Glutamatergic neuron (in vitro differentiated cells): ENCODE measurements around the gene LRWD1. TPM values are rescaled to one million over a fixed set of nuclear protein-coding genes. Genes with fewer than 3 reads are reported as not detected.
"Not testable (repeated sequence)": the region's sequence is repeated elsewhere in the genome, so short reads cannot be mapped to it uniquely, and the experiment has no call there.

ENCODE experiments used
- DNase-seq: peaks from one replicate; pipeline ENCODE4 v3.0.0; 2022
- H3K27ac Mint-ChIP-seq: one replicate; pipeline ENCODE4 v1.8.0; 2020; ENCODE audit warnings: mild to moderate bottlenecking, mixed read lengths, inconsistent platforms; ENCODE audit not compliant: unreplicated experiment
- H3K27me3 Mint-ChIP-seq: one replicate; pipeline ENCODE4 v1.8.0; 2020; ENCODE audit warnings: mild to moderate bottlenecking, moderate library complexity, mixed read lengths, inconsistent platforms; ENCODE audit not compliant: unreplicated experiment
- H3K36me3 Mint-ChIP-seq: one replicate; pipeline ENCODE4 v1.8.0; 2020; ENCODE audit warnings: mild to moderate bottlenecking, mixed read lengths, inconsistent platforms; ENCODE audit not compliant: unreplicated experiment
- H3K4me1 Mint-ChIP-seq: one replicate; pipeline ENCODE4 v1.8.0; 2020; ENCODE audit warnings: mild to moderate bottlenecking, low read depth, mixed read lengths, inconsistent platforms; ENCODE audit not compliant: unreplicated experiment
- H3K4me3 Mint-ChIP-seq: one replicate; pipeline ENCODE4 v1.8.0; 2020; ENCODE audit warnings: mild to moderate bottlenecking, mixed read lengths, inconsistent platforms; ENCODE audit not compliant: unreplicated experiment
- H3K9me3 Mint-ChIP-seq: one replicate; pipeline ENCODE4 v1.8.0; 2020; ENCODE audit warnings: mild to moderate bottlenecking, moderate library complexity, mixed read lengths, inconsistent platforms; ENCODE audit not compliant: unreplicated experiment
- total RNA-seq: library from RNA; stranded (reverse); fragmentation: NEBNext Ultra II Directional; extraction: Animal tissue kit (Norgen Biotek cat#: 25700); gene quantifications from one replicate; pipeline ENCODE4 v1.2.1, GENCODE V29; 2021; ENCODE audit not compliant: unreplicated experiment

The LRWD1 gene
- total RNA-seq, 1 donor from 2014 or later, result 37.0 TPM

DNA sequence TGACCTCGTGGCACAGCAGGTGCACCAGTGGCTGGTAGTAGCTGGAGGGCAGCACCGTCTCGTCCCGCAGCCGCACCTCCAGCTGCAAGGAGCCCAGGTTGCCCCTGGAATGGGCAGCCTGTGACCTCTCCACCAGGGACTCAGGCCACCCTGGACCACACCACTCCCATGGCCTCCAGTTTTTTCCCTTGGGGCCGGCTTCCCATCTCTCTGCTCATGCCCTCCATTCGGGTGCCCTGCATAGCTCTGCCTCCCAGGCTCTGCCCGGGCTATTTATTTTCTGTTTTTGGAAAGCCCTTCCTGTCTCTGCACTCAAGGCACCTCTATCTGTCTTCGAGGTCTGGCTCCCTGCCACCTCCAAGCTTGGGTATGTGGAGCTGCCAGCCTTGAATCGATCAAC lies 32.1 kb downstream of the LRWD1 start:
- not testable (repeated sequence) for H3K27ac Mint-ChIP-seq, H3K4me3 Mint-ChIP-seq, H3K4me1 Mint-ChIP-seq, H3K9me3 Mint-ChIP-seq, H3K36me3 Mint-ChIP-seq, H3K27me3 Mint-ChIP-seq, DNase-seq

DNA sequence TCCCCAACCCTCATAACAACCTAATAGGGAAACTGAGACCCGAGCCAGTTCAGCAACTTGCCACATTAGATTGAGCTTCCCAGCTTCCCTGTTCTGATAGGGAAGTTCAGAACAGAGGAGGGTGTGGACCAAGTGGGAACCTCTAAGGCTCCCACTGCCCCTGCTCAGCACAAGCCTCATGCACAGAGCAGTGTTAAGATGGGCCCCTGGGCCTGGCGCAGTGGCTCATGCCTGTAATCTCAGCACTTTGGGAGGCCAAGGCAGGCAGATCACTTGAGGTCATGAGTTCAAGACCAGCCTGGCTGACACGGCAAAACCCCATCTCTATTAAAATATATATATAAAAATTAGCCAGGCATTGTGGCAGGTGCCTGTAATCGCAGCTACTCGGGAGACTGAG lies 32.5 kb downstream of the LRWD1 start:
- H3K27me3 Mint-ChIP-seq, H3K4me3 Mint-ChIP-seq, H3K4me1 Mint-ChIP-seq, H3K27ac Mint-ChIP-seq, H3K36me3 Mint-ChIP-seq, H3K9me3 Mint-ChIP-seq, DNase-seq: not testable (repeated sequence)

DNA sequence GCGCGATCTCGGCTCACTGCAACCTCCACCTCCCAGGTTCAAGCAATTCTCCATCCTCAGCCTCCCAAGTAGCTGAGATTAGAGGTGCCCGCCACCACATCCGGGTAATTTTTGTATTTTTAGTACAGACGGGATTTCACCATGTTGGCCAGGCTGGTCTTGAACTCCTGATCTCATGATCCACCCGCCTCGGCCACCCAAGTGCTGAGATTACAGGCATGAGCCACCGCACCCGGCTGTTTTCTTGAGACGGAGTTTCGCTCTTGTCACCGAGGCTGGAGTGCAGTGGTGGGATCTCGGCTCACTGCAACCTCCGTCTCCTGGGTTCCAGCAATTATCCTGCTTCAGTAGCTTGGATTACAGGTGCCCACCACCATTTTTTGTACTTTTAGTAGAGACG lies 33.5 kb downstream of the LRWD1 start:
- not testable (repeated sequence) for H3K4me3 Mint-ChIP-seq, DNase-seq, H3K27me3 Mint-ChIP-seq, H3K36me3 Mint-ChIP-seq, H3K27ac Mint-ChIP-seq, H3K4me1 Mint-ChIP-seq, H3K9me3 Mint-ChIP-seq

DNA sequence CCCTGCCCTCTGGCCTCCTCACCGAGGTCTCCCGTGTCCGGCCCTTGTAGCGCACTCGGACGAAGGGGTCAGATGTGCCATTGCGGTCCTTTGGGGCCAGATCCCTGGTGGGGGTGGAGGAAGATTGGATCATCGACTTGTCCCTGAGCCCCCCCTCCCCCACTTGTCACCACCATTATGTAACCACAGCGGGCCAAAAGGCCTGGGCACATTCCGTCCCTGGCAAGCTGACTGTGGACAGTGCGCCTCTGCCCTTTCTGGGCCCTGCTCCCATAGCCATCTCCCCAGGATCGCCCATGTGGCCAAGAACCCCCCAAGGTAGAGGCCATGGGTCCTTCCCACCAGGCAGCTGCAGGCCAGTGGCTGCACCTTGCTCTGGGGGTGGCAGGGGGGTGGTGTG lies 38.4 kb downstream of the LRWD1 start:
- H3K4me3 Mint-ChIP-seq, H3K27ac Mint-ChIP-seq, H3K9me3 Mint-ChIP-seq, H3K36me3 Mint-ChIP-seq, H3K27me3 Mint-ChIP-seq, DNase-seq, H3K4me1 Mint-ChIP-seq: not testable (repeated sequence)

DNA sequence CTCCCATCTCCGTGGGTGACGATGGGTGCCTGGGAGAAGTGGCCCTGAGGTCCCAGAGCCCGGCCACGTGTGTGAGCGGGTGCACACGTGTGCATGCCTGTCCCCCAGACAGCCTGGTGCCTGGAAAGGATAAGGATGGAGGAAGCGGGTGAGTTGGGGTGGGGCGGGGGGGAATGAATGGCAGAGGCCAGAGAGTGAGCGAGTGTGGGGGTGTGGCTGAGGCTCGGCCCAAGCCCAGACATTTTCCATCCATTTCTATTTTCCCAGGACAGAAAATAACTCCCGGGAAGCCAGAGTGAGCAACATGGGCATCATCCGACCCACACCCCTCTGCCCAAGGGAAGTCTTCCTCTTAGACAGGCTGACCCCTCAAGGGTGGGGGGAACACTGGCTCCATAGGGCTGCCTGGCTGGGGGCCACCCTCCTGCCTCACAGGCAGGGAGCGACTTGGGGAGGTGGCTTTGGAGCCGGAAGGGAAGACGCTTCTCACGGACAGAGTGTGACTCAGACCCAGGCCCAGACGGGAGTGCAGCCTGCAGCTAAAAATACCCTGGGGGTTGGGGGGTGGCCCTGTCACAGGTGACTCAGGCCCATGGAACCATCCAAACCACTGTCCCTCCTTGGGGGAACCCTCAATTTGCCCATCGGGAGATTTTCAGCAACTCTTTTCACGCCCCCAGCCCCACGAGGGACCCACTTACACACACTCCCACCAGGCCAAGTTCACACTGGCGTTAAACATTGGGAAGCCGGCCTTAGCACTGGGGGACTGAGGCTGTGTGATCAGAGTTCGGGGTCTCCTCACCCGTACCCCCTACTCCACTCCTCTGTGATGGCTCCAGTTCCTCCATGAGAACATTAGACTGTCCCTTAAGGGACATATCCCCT lies 40.8 kb downstream of the LRWD1 start:
- H3K27me3 Mint-ChIP-seq, DNase-seq, H3K36me3 Mint-ChIP-seq, H3K4me1 Mint-ChIP-seq, H3K27ac Mint-ChIP-seq, H3K9me3 Mint-ChIP-seq, H3K4me3 Mint-ChIP-seq: not testable (repeated sequence)

DNA sequence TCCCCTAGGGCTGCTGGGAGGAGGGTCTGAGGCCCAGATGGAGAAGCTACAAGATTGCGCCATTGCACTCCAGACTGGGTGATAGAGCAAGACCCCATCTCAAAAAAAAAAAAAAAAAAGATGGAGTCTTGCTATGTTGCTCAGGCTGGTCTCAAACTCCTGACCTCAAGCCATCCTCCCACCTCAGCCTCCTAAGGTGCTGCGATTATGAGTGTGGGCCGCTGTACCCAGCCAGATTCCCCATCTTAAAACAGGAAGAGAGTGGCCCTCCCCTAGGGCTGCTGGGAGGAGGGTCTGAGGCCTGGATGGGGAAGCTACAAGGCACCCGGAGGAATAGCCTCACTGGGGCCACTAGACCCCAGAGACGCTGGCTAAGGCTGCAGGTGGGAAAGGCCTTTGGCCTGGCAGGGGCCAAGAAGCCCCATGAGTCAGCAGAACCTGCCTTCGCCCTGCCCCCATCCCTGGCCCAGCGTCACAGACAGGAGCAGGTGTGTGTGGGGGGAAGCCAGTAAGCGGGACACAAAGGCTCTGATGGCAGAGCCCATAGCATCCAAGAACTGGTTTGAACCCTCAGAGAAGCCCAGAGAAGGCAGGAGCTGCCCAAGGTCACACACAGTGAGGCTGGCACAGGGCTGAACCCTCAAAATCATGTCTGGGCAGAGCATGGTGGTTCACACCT lies 42.8 kb downstream of the LRWD1 start:
- not testable (repeated sequence) for H3K4me1 Mint-ChIP-seq, H3K27me3 Mint-ChIP-seq, H3K9me3 Mint-ChIP-seq, DNase-seq, H3K36me3 Mint-ChIP-seq, H3K27ac Mint-ChIP-seq, H3K4me3 Mint-ChIP-seq

DNA sequence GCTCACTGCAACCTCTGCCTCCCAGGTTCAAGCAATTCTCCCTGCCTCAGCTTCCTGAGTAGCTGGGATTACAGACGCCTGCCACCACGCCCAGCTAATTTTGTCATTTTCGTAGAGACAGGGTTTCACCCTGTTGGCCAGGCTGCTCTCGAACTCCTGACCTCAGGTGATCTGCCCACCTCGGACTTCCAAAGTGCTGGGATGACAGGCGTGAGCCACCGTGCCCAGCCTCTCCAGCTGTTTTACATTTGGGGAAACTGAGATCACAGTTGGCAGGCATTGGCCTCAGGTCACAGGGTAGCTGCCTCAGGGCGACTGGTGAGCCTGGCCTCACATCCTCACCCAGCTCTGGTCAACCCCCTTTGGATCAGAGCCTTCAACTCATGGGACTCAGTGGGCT lies 45.8 kb downstream of the LRWD1 start:
- not testable (repeated sequence) for H3K4me1 Mint-ChIP-seq, DNase-seq, H3K9me3 Mint-ChIP-seq

DNA sequence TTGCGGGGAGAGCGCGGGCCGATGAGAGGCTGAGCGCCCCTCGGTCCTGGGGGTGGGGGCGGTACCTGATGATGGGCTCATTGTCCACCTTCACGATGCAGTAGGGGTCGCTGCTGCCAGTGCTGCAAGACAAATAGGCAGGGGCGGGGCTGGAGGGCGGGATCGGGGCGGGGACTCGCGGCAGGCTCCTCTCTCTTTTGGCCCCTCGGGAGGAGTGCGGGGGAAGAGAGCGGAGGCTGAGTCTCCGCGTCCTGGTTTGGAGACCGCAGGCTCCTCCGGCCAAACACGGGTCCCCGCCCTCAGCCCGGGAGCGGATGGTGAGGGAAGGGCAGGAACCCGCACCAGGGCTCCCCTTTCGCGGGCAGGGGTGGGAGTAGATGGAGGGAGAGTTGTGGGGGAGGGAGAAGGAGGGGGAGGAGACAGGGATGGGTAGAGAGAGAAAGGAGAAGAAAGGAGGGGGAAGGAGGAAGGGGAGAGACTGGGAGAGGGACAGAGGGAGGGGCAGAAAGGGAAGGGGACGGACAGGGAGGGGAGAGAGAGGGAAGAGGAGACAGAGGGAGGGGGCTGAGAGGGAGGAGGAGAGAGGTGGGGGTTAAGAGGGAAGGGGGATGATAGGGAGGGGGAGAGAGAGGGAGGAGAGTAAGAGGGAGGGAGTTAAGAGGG lies 47.2 kb downstream of the LRWD1 start:
- H3K36me3 Mint-ChIP-seq, H3K27me3 Mint-ChIP-seq, H3K4me3 Mint-ChIP-seq, DNase-seq, H3K27ac Mint-ChIP-seq, H3K9me3 Mint-ChIP-seq, H3K4me1 Mint-ChIP-seq: not testable (repeated sequence)

More for the DNA sequence above, 45.8 kb downstream of the LRWD1 start:
- not testable (repeated sequence) for H3K27me3 Mint-ChIP-seq, H3K27ac Mint-ChIP-seq, H3K4me3 Mint-ChIP-seq, H3K36me3 Mint-ChIP-seq

DNA sequence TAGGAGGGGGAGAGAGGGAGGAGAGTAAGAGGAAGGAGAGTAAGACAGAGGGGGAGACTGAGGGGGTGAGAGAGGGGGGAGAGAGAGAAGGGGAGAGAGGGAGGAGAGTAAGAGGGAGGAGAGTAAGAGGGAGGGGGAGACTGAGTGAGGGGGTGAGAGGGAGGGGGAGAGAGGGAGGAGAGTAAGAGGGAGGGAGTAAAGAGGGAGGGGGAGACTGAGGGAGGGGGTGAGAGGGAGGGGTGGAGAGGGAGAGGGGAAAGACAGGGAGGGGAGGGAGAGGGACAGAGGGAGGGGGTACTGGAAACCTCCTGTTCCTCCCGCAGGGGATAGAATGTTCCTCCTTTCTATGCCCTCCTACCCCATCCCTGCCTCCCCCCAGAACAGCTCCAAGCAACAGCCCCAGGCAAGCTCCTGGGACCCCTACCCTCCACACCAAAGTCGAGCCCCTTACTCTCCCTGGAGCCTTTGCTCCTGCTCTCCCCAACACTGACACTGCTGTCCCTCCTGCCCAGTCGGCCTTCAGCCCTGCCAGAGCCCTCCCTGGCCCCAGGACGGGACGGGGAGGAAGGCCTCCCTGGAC lies 47.9 kb downstream of the LRWD1 start:
- not testable (repeated sequence) for H3K27me3 Mint-ChIP-seq

DNA sequence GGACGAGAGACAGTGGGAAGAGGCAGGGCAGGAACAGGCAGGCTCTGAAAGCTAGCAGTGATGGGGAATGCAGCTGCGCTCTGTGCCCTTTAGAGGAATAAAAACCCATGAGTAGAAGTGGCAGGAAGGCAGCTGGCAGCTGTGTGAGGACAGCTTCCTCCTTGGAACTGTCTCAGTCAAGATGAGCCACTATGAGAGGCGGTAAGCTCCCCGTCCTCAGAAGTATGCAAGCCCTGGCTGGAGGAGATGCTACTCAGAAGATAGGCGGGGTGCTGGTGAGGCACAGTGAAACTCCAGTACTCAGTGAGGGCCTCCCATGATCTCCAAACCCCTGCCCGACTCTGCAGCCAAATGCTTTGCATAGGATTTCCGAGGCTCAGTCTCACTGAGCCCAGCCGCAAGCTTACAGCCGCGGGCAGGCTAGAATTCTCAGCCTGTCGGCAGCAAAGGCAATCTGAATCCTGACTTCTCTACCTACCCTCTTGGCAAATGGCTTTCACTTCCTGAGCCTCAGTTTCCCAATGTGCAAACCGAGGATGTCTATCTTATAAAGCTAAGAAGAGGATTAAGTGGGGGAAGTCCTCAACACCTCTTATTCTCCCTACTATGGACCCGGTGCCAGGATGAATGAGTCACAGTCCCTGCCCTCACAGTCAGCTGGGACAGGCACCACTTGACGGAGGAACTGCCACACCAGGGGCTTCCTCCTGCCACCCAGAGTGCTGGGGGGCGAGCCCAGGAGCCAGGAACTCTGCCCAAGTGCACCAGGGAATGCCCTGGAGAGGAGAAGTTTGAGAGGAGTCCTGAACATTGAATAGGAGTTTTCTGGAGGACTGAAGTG lies 50.3 kb downstream of the LRWD1 start:
- H3K4me1 Mint-ChIP-seq, DNase-seq, H3K4me3 Mint-ChIP-seq, H3K36me3 Mint-ChIP-seq, H3K27me3 Mint-ChIP-seq, H3K9me3 Mint-ChIP-seq, H3K27ac Mint-ChIP-seq: not testable (repeated sequence)

More for the DNA sequence above, 47.9 kb downstream of the LRWD1 start:
- not testable (repeated sequence) for H3K27ac Mint-ChIP-seq, H3K36me3 Mint-ChIP-seq, H3K4me1 Mint-ChIP-seq, H3K9me3 Mint-ChIP-seq
- H3K4me3 Mint-ChIP-seq, result peak overlapping the region; percentile 25
- DNase-seq, result peak; percentile 33

DNA sequence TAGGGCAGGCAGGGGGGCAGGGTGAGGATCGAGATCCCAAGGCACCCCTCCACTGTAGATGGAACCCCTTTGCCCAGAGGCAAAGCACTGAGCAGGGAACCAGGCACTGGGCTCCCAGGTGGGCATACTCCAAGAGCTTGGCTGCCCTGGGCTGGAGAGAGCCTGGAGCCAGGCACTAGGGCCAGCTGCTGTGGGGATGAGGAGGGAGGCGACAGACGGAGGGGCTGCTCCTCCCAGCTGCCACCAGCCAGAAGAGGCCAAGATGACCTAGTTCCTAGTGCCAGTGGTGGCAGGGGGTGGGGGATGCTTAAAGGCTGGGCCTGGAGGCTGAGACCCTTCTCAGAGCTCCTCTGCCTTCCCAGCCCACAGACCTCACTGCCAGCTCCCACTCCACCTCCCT lies 51.1 kb downstream of the LRWD1 start:
- not testable (repeated sequence) for H3K27ac Mint-ChIP-seq, DNase-seq, H3K4me3 Mint-ChIP-seq, H3K36me3 Mint-ChIP-seq, H3K4me1 Mint-ChIP-seq, H3K9me3 Mint-ChIP-seq, H3K27me3 Mint-ChIP-seq
